Erythroblast (primary cell): ENCODE results near the gene EHMT1.

Experiments
- GATA1 ChIP-seq: IDR thresholded peaks from 2 replicates; pipeline ENCODE4 v1.6.1; 2011; ENCODE audit warnings: low read depth, mild to moderate bottlenecking, control low read depth, low read length, moderate library complexity
- POLR2A ChIP-seq: IDR thresholded peaks from 2 replicates; pipeline ENCODE4 v1.6.1; 2011; ENCODE audit warnings: mild to moderate bottlenecking, low read length

GRCh38 chr9:137674976-137675320, 56.1 kb downstream of the EHMT1 start:
- TF ChIP-seq POLR2A (no peak), GATA1 (no peak)
